Measurements from ENCODE around the gene ARHGEF25. TPM values are rescaled to one million over a fixed set of nuclear protein-coding genes. Genes with fewer than 3 reads are reported as not detected.

ARHGEF25 gene
- total RNA-seq, 6 experiments from 2014 or later, result 0.92 to 2.0 (median 1.3) TPM

- H3K27ac ChIP-seq, result no peak overlapping the region
- TF ChIP-seq POLR2A (IDR thresholded peaks at IDR 0.05), result no peak
- no peak for TF ChIP-seq CTCF (IDR thresholded peaks at IDR 0.05)
- 95% methylated on average over 2 of the region's 2 CpGs for WGBS (ENCODE audit: insufficient coverage, low coverage, low lambda C conversion rate, missing lambda C conversion rate)
- H3K9me3 ChIP-seq, result no peaks in the 10 kb centered on the region
- no peak for DNase-seq
- H3K36me3 ChIP-seq, result no peaks in the 10 kb centered on the region
- H3K4me3 ChIP-seq, result no peak overlapping the region
- H3K4me1 ChIP-seq, result peaks cover 0 to 13% (median 2%) of the 10 kb centered on the region in 4 donors
- ATAC-seq, result no peak
- H3K27me3 ChIP-seq, result no peaks in the 10 kb centered on the region
- intact Hi-C loops (cut with DNase I), result loop anchor here (5.0 kb wide), 1 partner anchor 38 kb away; no protein-coding TSS in a partner anchor
Observed at GRCh38 chr12:57584050-57584449, 27.2 kb upstream of the ARHGEF25 start.

- H3K9me3 ChIP-seq, result no peaks in the 10 kb centered on the region
- no peaks in the 10 kb centered on the region for H3K27me3 ChIP-seq
- H3K36me3 ChIP-seq, result no peaks in the 10 kb centered on the region
- DNase-seq (no peak), ATAC-seq (no peak)
- H3K4me3 ChIP-seq, result no peak overlapping the region
- intact Hi-C loops (cut with DNase I), result loop anchor here (5.0 kb wide), 1 partner anchor 38 kb away; no protein-coding TSS in a partner anchor
- no peak overlapping the region for H3K27ac ChIP-seq
- TF ChIP-seq POLR2A (IDR thresholded peaks at IDR 0.05) (no peak), CTCF (IDR thresholded peaks at IDR 0.05) (no peak)
- peaks cover 0 to 13% (median 2%) of the 10 kb centered on the region in 4 donors for H3K4me1 ChIP-seq
Observed at GRCh38 chr12:57584690-57585089, 26.5 kb upstream of the ARHGEF25 start.

GRCh38 chr12:57585156-57585555, 26.1 kb upstream of the ARHGEF25 start:
- H3K27ac ChIP-seq, result no peak overlapping the region
- peaks cover 0 to 13% (median 2%) of the 10 kb centered on the region in 4 donors for H3K4me1 ChIP-seq
- ATAC-seq (no peak), DNase-seq (no peak)
- H3K9me3 ChIP-seq, result no peaks in the 10 kb centered on the region
- intact Hi-C loops (cut with DNase I), result no loop called here
- H3K36me3 ChIP-seq, result no peaks in the 10 kb centered on the region
- WGBS (ENCODE audit: insufficient coverage, low coverage, low lambda C conversion rate, missing lambda C conversion rate), result 58% methylated on average over 2 of the region's 2 CpGs
- no peaks in the 10 kb centered on the region for H3K27me3 ChIP-seq
- no peak for TF ChIP-seq CTCF (IDR thresholded peaks at IDR 0.05)
- TF ChIP-seq POLR2A (IDR thresholded peaks at IDR 0.05), result no peak
- no peak overlapping the region for H3K4me3 ChIP-seq

GRCh38 chr12:57586128-57586527, 25.1 kb upstream of the ARHGEF25 start:
- TF ChIP-seq POLR2A (IDR thresholded peaks at IDR 0.05), result no peak
- TF ChIP-seq CTCF (IDR thresholded peaks at IDR 0.05), result no peak
- intact Hi-C loops (cut with DNase I), result no loop called here
- Histone ChIP-seq H3K9me3 (no peaks in the 10 kb centered on the region), H3K27me3 (no peaks in the 10 kb centered on the region), H3K4me3 (no peak overlapping the region), H3K36me3 (no peaks in the 10 kb centered on the region), H3K27ac (no peak overlapping the region), H3K4me1 (peaks cover 0 to 18% (median 2%) of the 10 kb centered on the region in 4 donors)
- DNase-seq (no peak), ATAC-seq (no peak)
- 69% methylated on average over 3 of the region's 3 CpGs for WGBS (ENCODE audit: insufficient coverage, low coverage, low lambda C conversion rate, missing lambda C conversion rate)
